GM19025 (cell line): Measurements from ENCODE around the gene OR6C3.
"Not testable (repeated sequence)": the region's sequence is repeated elsewhere in the genome, so short reads cannot be mapped to it uniquely, and the experiment has no call there.

Experiments used
- ATAC-seq: cut with Tn5 transposase; IDR thresholded peaks from one replicate; pipeline ENCODE4 v1.9.1; 2021; ENCODE audit warnings: mild to moderate bottlenecking, low read depth, moderate library complexity; ENCODE audit not compliant: unreplicated experiment

The OR6C3 gene

DNA sequence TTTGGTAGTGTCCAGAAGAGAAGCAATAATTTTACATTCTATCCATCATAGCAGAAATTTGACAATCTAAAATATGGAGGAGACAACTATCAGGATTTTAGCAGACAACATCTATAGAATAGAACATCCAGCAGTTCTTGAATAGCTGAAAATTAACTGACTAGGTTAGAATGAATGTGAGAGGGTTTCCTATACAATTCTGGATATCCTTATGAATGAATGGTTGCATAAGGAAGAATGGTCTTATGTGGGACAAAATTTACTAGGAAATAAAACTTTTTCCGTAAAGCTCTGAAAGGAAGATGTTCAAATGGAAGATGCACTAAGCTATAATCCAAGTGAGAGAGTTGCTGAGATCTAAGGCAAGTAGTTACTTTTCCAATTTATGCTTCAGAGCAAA, at the start of gene OR6C3:
Gene OR6C3 (plus strand): TSS at position 301 of the 400 bp plus-strand sequence. CDS start 955 bp downstream, outside the sequence.
- ATAC-seq, result no peak

GRCh38 chr12:55280991-55281390, 49.6 kb upstream of the OR6C3 start:
- ATAC-seq, result no peak

DNA sequence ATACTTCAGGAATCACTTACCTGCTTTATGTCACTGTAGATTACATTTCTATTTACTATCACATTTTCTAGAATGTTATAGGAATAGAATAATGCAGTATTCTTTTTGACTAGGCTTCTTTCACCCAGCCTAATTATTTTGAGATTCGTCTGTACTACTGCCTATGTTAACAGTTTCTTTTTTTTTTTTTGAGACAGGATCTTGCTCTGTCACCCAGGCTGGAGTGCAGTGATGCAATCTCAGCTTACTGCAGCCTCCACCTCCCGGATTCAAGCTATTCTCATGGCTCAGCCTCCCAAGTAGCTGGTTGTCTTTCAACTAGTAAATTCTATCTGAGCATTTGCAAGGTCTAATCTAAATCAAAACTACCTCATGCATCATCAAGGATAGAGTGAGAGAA, 40.5 kb upstream of the OR6C3 start:
- no peak for ATAC-seq

GRCh38 chr12:55296469-55296868, 34.1 kb upstream of the OR6C3 start, which contains the start of gene OR6C6:
Gene OR6C6 (minus strand): TSS chr12:55296569. CDS start chr12:55295232, 1,337 bp downstream.
- ATAC-seq, result no peak

GRCh38 chr12:55314043-55314442, 16.5 kb upstream of the OR6C3 start, which contains the start of gene OR6C1:
Gene OR6C1 (plus strand): TSS chr12:55314343. CDS start chr12:55320600, 6,257 bp downstream.
- no peak for ATAC-seq

GRCh38 chr12:55320201-55320600, 10.3 kb upstream of the OR6C3 start:
- ATAC-seq, result no peak

- not testable (repeated sequence) for ATAC-seq
Observed at GRCh38 chr12:55325801-55326200, 4.7 kb upstream of the OR6C3 start.

DNA sequence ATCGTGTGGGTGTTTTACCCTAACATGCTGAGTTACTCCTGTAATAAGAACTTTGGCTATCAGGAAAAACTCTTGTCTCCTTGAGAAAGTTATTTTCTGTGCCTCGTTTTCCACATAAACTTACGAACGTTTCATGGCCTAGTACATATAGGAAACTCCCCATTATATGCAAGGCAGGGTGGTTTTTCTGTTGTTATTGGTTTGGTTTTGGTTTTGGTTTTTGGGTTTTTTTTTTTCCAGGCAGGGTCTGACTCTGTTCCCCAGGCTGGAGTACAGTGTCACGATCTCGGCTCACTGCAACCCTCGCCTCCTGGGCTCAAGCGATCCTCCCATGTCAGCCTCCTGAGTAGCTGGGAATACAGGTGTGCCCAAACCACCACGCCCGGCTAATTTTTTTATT, 5.5 kb downstream of the OR6C3 start:
- no peak for ATAC-seq

- not testable (repeated sequence) for ATAC-seq
Observed at GRCh38 chr12:55355338-55355737, 24.8 kb downstream of the OR6C3 start.

- ATAC-seq, result no peak
Observed at GRCh38 chr12:55362675-55363074, 32.1 kb downstream of the OR6C3 start, which contains the start of gene OR6C75. Gene OR6C75 (plus strand): TSS chr12:55362975. CDS start chr12:55365111, 2,136 bp downstream.

- ATAC-seq, result no peak
Observed at GRCh38 chr12:55365086-55365485, 34.5 kb downstream of the OR6C3 start.

DNA sequence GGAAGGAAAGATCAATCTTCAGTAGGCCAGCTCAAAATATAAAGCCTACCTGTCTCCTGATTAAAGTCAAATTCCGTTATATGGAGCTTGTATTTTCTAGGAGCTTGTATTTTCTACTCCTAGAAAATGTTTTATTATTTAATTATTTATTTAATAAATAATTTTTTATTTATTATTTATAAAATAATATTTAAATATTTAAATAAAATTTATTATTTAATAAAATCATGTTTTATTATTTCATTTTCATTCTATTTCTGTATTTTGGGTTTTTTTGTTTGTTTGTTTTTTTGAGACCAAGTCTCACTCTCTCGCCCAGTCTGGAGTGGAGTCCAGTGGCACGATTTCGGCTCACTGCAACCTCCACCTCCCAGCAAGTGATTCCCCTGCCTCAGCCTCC, 42.0 kb downstream of the OR6C3 start:
- ATAC-seq, result no peak
